H9 (cell line): ENCODE results near the gene CLN3. TPM values are rescaled to one million over a fixed set of nuclear protein-coding genes. Genes with fewer than 3 reads are reported as not detected.

ENCODE experiments used
- DNase-seq: peaks from one replicate; pipeline ENCODE4 v3.0.0-alpha.2; 2017
- H2AFZ ChIP-seq: one replicate; pipeline ENCODE4 v1.6.1; 2013; ENCODE audit warnings: mild to moderate bottlenecking, low read length, control low read depth, moderate library complexity
- H2AK5ac ChIP-seq: 2 replicates; pipeline ENCODE4 v1.6.1; 2013; ENCODE audit warnings: low read length, control low read depth, mixed read lengths; ENCODE audit not compliant: insufficient read length
- H2BK120ac ChIP-seq: one replicate; pipeline ENCODE4 v1.6.1; 2013; ENCODE audit warnings: low read depth, mild to moderate bottlenecking, low read length, control low read depth, inconsistent platforms; ENCODE audit not compliant: poor library complexity, severe bottlenecking
- H2BK12ac ChIP-seq: 2 replicates; pipeline ENCODE4 v1.6.1; 2013; ENCODE audit warnings: low read length, control low read depth, mixed read lengths, low read depth; ENCODE audit not compliant: insufficient read length
- H2BK15ac ChIP-seq: 2 replicates; pipeline ENCODE4 v1.6.1; 2013; ENCODE audit warnings: low read depth, low read length, control low read depth
- H2BK20ac ChIP-seq: one replicate; pipeline ENCODE4 v1.6.1; 2013; ENCODE audit warnings: low read depth, mild to moderate bottlenecking, low read length, control low read depth, inconsistent platforms; ENCODE audit not compliant: poor library complexity, severe bottlenecking
- H2BK5ac ChIP-seq: 2 replicates; pipeline ENCODE4 v1.6.1; 2013; ENCODE audit warnings: low read length, control low read depth, mixed read lengths; ENCODE audit not compliant: insufficient read length
- H3K14ac ChIP-seq: 2 replicates; pipeline ENCODE4 v1.6.1; 2013; ENCODE audit warnings: low read length, control low read depth; ENCODE audit not compliant: insufficient read depth
- H3K18ac ChIP-seq: 2 replicates; pipeline ENCODE4 v1.6.1; 2013; ENCODE audit warnings: low read depth, mild to moderate bottlenecking, mixed read lengths, low read length, control low read depth; ENCODE audit not compliant: insufficient read length
- H3K23ac ChIP-seq: 2 replicates; pipeline ENCODE4 v1.6.1; 2013; ENCODE audit warnings: low read length, control low read depth, mixed read lengths, low read depth; ENCODE audit not compliant: insufficient read length
- H3K23me2 ChIP-seq: 2 replicates; pipeline ENCODE4 v1.6.1; 2013; ENCODE audit warnings: low read depth, mild to moderate bottlenecking, mixed read lengths, low read length, control low read depth; ENCODE audit not compliant: insufficient read length, poor library complexity, severe bottlenecking
- H3K27ac ChIP-seq: 2 replicates; pipeline ENCODE4 v1.5.1; 2013; ENCODE audit warnings: low read length, control low read depth, mixed read lengths, low read depth; ENCODE audit not compliant: insufficient read length
- H3K27me3 ChIP-seq: 2 replicates; pipeline ENCODE4 v1.6.1; 2013; ENCODE audit warnings: low read length, control low read depth, inconsistent platforms; ENCODE audit not compliant: insufficient read depth
- H3K4ac ChIP-seq: 2 replicates; pipeline ENCODE4 v1.6.1; 2013; ENCODE audit warnings: low read depth, mild to moderate bottlenecking, control low read depth, inconsistent platforms, low read length, moderate library complexity
- H3K4me1 ChIP-seq: 2 replicates; pipeline ENCODE4 v1.6.1; 2013; ENCODE audit warnings: low read length, control low read depth, inconsistent platforms; ENCODE audit not compliant: insufficient read depth
- H3K4me2 ChIP-seq: 2 replicates; pipeline ENCODE4 v1.6.1; 2013; ENCODE audit warnings: low read length, control low read depth, mixed read lengths; ENCODE audit not compliant: insufficient read length, insufficient read depth
- H3K56ac ChIP-seq: 2 replicates; pipeline ENCODE4 v1.6.1; 2013; ENCODE audit warnings: low read depth, mild to moderate bottlenecking, mixed read lengths, low read length, control low read depth; ENCODE audit not compliant: insufficient read length
- H3K79me1 ChIP-seq: 2 replicates; pipeline ENCODE4 v1.6.1; 2013; ENCODE audit warnings: low read depth, mild to moderate bottlenecking, moderate library complexity, low read length, control low read depth, inconsistent platforms; ENCODE audit not compliant: insufficient read depth, poor library complexity, severe bottlenecking
- H3K79me2 ChIP-seq: 2 replicates; pipeline ENCODE4 v1.6.1; 2013; ENCODE audit warnings: low read length, control low read depth, inconsistent platforms; ENCODE audit not compliant: insufficient read depth
- H3K9ac ChIP-seq: 2 replicates; pipeline ENCODE4 v1.6.1; 2013; ENCODE audit warnings: low read length, control low read depth, mixed read lengths; ENCODE audit not compliant: insufficient read length; ENCODE audit errors: extremely low read depth
- H3K9me3 ChIP-seq: one replicate; pipeline ENCODE4 v1.6.1; 2013; ENCODE audit warnings: low read depth, low read length, inconsistent platforms; ENCODE audit not compliant: control insufficient read depth
- H3T11ph ChIP-seq: one replicate; pipeline ENCODE4 v1.6.1; 2013; ENCODE audit warnings: mild to moderate bottlenecking, low read length, control low read depth, inconsistent platforms
- H4K20me1 ChIP-seq: one replicate; pipeline ENCODE4 v1.6.1; 2013; ENCODE audit not compliant: control insufficient read depth, insufficient read length, insufficient read depth
- H4K5ac ChIP-seq: 2 replicates; pipeline ENCODE4 v1.6.1; 2013; ENCODE audit warnings: low read depth, mild to moderate bottlenecking, mixed read lengths, low read length, control low read depth; ENCODE audit not compliant: insufficient read length
- H4K8ac ChIP-seq: replicated peaks from 2 replicates; pipeline ENCODE4 v1.6.1; 2013; ENCODE audit warnings: low read length, control low read depth, mixed read lengths, low read depth; ENCODE audit not compliant: insufficient read length
- H4K91ac ChIP-seq: 2 replicates; pipeline ENCODE4 v1.6.1; 2013; ENCODE audit warnings: low read depth, mild to moderate bottlenecking, moderate library complexity, mixed read lengths, low read length, control low read depth; ENCODE audit not compliant: insufficient read length
- H3K27ac Mint-ChIP-seq, 3 experiments: 2 replicates in 2 of 3; 3 replicates in 1 of 3; pipeline ENCODE4 v1.8.0; 2020 to 2021; ENCODE audit warnings: mixed read lengths in 3 of 3, mild to moderate bottlenecking in 1 of 3, moderate library complexity in 1 of 3
- H3K27me3 Mint-ChIP-seq: 2 replicates; pipeline ENCODE4 v1.8.0; 2021; ENCODE audit warnings: low read depth, mild to moderate bottlenecking, moderate library complexity, mixed read lengths
- H3K36me3 Mint-ChIP-seq, 3 experiments: 2 replicates in 2 of 3; 3 replicates in 1 of 3; pipeline ENCODE4 v1.8.0; 2020 to 2021; ENCODE audit warnings: low read depth in 3 of 3, mixed read lengths in 3 of 3; ENCODE audit not compliant: insufficient read depth in 1 of 3
- H3K4me1 Mint-ChIP-seq, 2 experiments: 2 replicates each; pipeline ENCODE4 v1.8.0; 2020; ENCODE audit warnings: mixed read lengths in 2 of 2
- H3K4me3 Mint-ChIP-seq, 2 experiments: 2 replicates in 1 of 2; 3 replicates in 1 of 2; pipeline ENCODE4 v1.8.0; 2020 to 2021; ENCODE audit warnings: mild to moderate bottlenecking in 2 of 2, mixed read lengths in 2 of 2, moderate library complexity in 1 of 2
- H3K9me3 Mint-ChIP-seq, 2 experiments: 2 replicates in 1 of 2; 3 replicates in 1 of 2; pipeline ENCODE4 v1.8.0; 2020; ENCODE audit warnings: mild to moderate bottlenecking in 2 of 2, mixed read lengths in 2 of 2, moderate library complexity in 1 of 2
- CTCF ChIP-seq: fragments of 200-600 bp; sonication (generic); conservative IDR thresholded peaks from 3 replicates; pipeline ENCODE4 v1.8.0; 2021; ENCODE audit warnings: antibody characterized with exemption, mild to moderate bottlenecking
- WGBS: extraction: QIAGEN DNeasy Blood & Tissue Kit; methylation state at CpG from one replicate; pipeline ENCODE4 v1.1.7; 2013; ENCODE audit warnings: missing lambda C conversion rate, low lambda C conversion rate, mixed read lengths; ENCODE audit not compliant: insufficient read length; ENCODE audit errors: extremely low coverage; 5-methylcytosine and 5-hydroxymethylcytosine counted together
- total RNA-seq: library from RNA; stranded (reverse); gene quantifications from 2 replicates; pipeline ENCODE4 v1.2.1, GENCODE V29; 2021

The CLN3 gene
- total RNA-seq, 1 experiment from 2014 or later = 21.4 TPM

DNA sequence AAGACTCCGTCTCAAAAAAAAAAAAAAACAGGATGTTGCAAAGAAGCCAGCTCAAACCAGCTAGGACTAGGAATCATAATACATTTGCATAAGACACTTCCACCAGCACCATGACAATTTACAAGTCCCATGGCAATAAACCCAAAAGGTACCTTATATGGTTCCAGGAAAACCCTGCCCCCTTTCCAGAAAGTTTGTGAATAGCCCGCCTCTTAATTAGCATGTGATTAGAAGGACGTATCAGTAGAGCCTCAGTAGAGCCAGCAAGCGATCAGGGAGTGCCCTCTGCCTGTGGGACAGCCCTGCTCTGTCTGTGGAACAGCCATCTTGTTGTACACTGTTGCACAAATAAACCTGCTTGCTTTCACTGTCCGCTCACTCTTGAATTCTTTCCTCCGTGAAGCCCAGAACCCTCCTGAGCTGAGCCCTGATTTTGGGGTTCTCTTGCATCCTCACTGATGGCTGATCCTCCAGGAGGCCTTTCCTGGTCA is 32.9 kb upstream of the CLN3 start:
- no peak overlapping the region for H3K9ac ChIP-seq
- H3K9me3 Mint-ChIP-seq = peaks cover 0 to 13% of the 10 kb centered on the region in 2 experiments; a peak in 3 of 5 replicates
- no peak overlapping the region for H2BK12ac ChIP-seq
- no peak overlapping the region for H4K5ac ChIP-seq
- H3K23me2 ChIP-seq = no peaks in the 10 kb centered on the region
- H3K79me2 ChIP-seq = no peaks in the 10 kb centered on the region
- no peak overlapping the region for H3K27ac ChIP-seq
- no peak overlapping the region for H2BK20ac ChIP-seq
- no peak overlapping the region for H2BK120ac ChIP-seq
- H3K4me3 Mint-ChIP-seq = no peak overlapping the region
- H2BK15ac ChIP-seq = no peak overlapping the region
- DNase-seq = no peak
- H3K4me2 ChIP-seq = no peak overlapping the region
- no peak overlapping the region for H3K4ac ChIP-seq
- H3K56ac ChIP-seq = no peak overlapping the region
- 0 out of 7 replicates have a peak overlapping the region, but pooled peaks of 1 of the 3 experiments have one; percentile 50 for H3K27ac Mint-ChIP-seq
- no peak overlapping the region for H3K18ac ChIP-seq
- no peaks in the 10 kb centered on the region for H3K27me3 ChIP-seq
- H2AK5ac ChIP-seq = no peak overlapping the region
- H3K4me1 Mint-ChIP-seq = no peaks in the 10 kb centered on the region
- H3K79me1 ChIP-seq = no peaks in the 10 kb centered on the region
- H4K91ac ChIP-seq = no peak overlapping the region
- H3K36me3 Mint-ChIP-seq = no peaks in the 10 kb centered on the region
- H3K4me1 ChIP-seq = no peaks in the 10 kb centered on the region
- no peaks in the 10 kb centered on the region for H4K20me1 ChIP-seq
- no peak for TF ChIP-seq CTCF
- H3K9me3 ChIP-seq = no peaks in the 10 kb centered on the region
- H2AFZ ChIP-seq = no peak overlapping the region
- no peak overlapping the region for H3T11ph ChIP-seq
- H3K14ac ChIP-seq = no peak overlapping the region
- no CpG with 5 or more reads among the region's 6 CpGs for WGBS
- peaks cover 4% of the 10 kb centered on the region for H3K27me3 Mint-ChIP-seq
- no peak overlapping the region for H4K8ac ChIP-seq
- no peak overlapping the region for H2BK5ac ChIP-seq
- no peak overlapping the region for H3K23ac ChIP-seq
